ENCODE measurements around the gene SLC25A47. TPM values are rescaled to one million over a fixed set of nuclear protein-coding genes. Genes with fewer than 3 reads are reported as not detected.

Gene SLC25A47
- total and polyA plus RNA-seq, 2 donors: 0.09 TPM; not detected in 1

- Histone ChIP-seq H3K27me3 (ENCODE audit: control insufficient read depth in 2 of 2, insufficient read depth in 1 of 2, low read length in 1 of 2) (peaks cover 4 to 28% of the 10 kb centered on the region in 2 donors), H3K27ac (ENCODE audit: low read depth in 1 of 2, low read length in 1 of 2) (no peak overlapping the region), H3K36me3 (ENCODE audit: control insufficient read depth in 2 of 2, insufficient read depth in 2 of 2, low read length in 1 of 2) (no peaks in the 10 kb centered on the region), H3K4me1 (ENCODE audit: control insufficient read depth in 2 of 2, insufficient read depth in 2 of 2, low read length in 2 of 2) (peaks cover 6 to 31% of the 10 kb centered on the region in 2 donors), H3K4me3 (ENCODE audit: low read length in 2 of 2) (no peak overlapping the region), H3K9me3 (ENCODE audit: control insufficient read depth in 2 of 2, insufficient read depth in 1 of 2, low read length in 1 of 2) (no peaks in the 10 kb centered on the region)
- DNase-seq (ENCODE audit: low read depth in 6 of 9, low spot score in 9 of 9): no peak
- WGBS: 66% methylated on average over 2 of the region's 2 CpGs
Measured at GRCh38 chr14:100302616-100303015, 20.5 kb upstream of the SLC25A47 start.

- WGBS: 79% methylated on average over 8 of the region's 8 CpGs
- no peak for DNase-seq (ENCODE audit: low read depth in 6 of 9, low spot score in 9 of 9)
- Histone ChIP-seq H3K9me3 (ENCODE audit: control insufficient read depth in 2 of 2, insufficient read depth in 1 of 2, low read length in 1 of 2) (no peaks in the 10 kb centered on the region), H3K4me3 (ENCODE audit: low read length in 2 of 2) (no peak overlapping the region), H3K36me3 (ENCODE audit: control insufficient read depth in 2 of 2, insufficient read depth in 2 of 2, low read length in 1 of 2) (no peaks in the 10 kb centered on the region), H3K4me1 (ENCODE audit: control insufficient read depth in 2 of 2, insufficient read depth in 2 of 2, low read length in 2 of 2) (peaks cover 6 to 34% of the 10 kb centered on the region in 2 donors), H3K27ac (ENCODE audit: low read depth in 1 of 2, low read length in 1 of 2) (no peak overlapping the region), H3K27me3 (ENCODE audit: control insufficient read depth in 2 of 2, insufficient read depth in 1 of 2, low read length in 1 of 2) (peaks cover 4 to 30% of the 10 kb centered on the region in 2 donors)
Measured at GRCh38 chr14:100303179-100303578, 20.0 kb upstream of the SLC25A47 start.

GRCh38 chr14:100303925-100304324 is 19.2 kb upstream of the SLC25A47 start:
- H3K27me3 ChIP-seq (ENCODE audit: control insufficient read depth in 2 of 2, insufficient read depth in 1 of 2, low read length in 1 of 2): peaks cover 4 to 30% of the 10 kb centered on the region in 2 donors
- no peak overlapping the region for H3K4me3 ChIP-seq (ENCODE audit: low read length in 2 of 2)
- H3K36me3 ChIP-seq (ENCODE audit: control insufficient read depth in 2 of 2, insufficient read depth in 2 of 2, low read length in 1 of 2): no peaks in the 10 kb centered on the region
- peaks cover 6 to 39% of the 10 kb centered on the region in 2 donors for H3K4me1 ChIP-seq (ENCODE audit: control insufficient read depth in 2 of 2, insufficient read depth in 2 of 2, low read length in 2 of 2)
- no peak for DNase-seq (ENCODE audit: low read depth in 6 of 9, low spot score in 9 of 9)
- H3K9me3 ChIP-seq (ENCODE audit: control insufficient read depth in 2 of 2, insufficient read depth in 1 of 2, low read length in 1 of 2): no peaks in the 10 kb centered on the region
- 91% methylated on average over 4 of the region's 4 CpGs for WGBS
- no peak overlapping the region for H3K27ac ChIP-seq (ENCODE audit: low read depth in 1 of 2, low read length in 1 of 2)

GRCh38 chr14:100304825-100305323 is 18.3 kb upstream of the SLC25A47 start:
- WGBS: 14% methylated on average over 23 of the region's 23 CpGs
- no peaks in the 10 kb centered on the region for H3K36me3 ChIP-seq (ENCODE audit: control insufficient read depth in 2 of 2, insufficient read depth in 2 of 2, low read length in 1 of 2)
- H3K9me3 ChIP-seq (ENCODE audit: control insufficient read depth in 2 of 2, insufficient read depth in 1 of 2, low read length in 1 of 2): no peaks in the 10 kb centered on the region
- peaks cover 4 to 30% of the 10 kb centered on the region in 2 donors for H3K27me3 ChIP-seq (ENCODE audit: control insufficient read depth in 2 of 2, insufficient read depth in 1 of 2, low read length in 1 of 2)
- peak overlapping the region; percentile 68 to 83 for H3K4me3 ChIP-seq (ENCODE audit: low read length in 2 of 2)
- H3K27ac ChIP-seq (ENCODE audit: low read depth in 1 of 2, low read length in 1 of 2): peak overlapping the region; percentile 26 to 47
- H3K4me1 ChIP-seq (ENCODE audit: control insufficient read depth in 2 of 2, insufficient read depth in 2 of 2, low read length in 2 of 2): peaks cover 6 to 41% of the 10 kb centered on the region in 2 donors
- DNase-seq (ENCODE audit: low read depth in 6 of 9, low spot score in 9 of 9): peak in 1 of 9 donors; percentile 35

- Histone ChIP-seq H3K27me3 (ENCODE audit: control insufficient read depth in 2 of 2, insufficient read depth in 1 of 2, low read length in 1 of 2) (peaks cover 4 to 30% of the 10 kb centered on the region in 2 donors), H3K27ac (ENCODE audit: low read depth in 1 of 2, low read length in 1 of 2) (peak overlapping the region; percentile 46 to 55), H3K4me3 (ENCODE audit: low read length in 2 of 2) (peak overlapping the region; percentile 68 to 83), H3K4me1 (ENCODE audit: control insufficient read depth in 2 of 2, insufficient read depth in 2 of 2, low read length in 2 of 2) (peaks cover 6 to 41% of the 10 kb centered on the region in 2 donors), H3K9me3 (ENCODE audit: control insufficient read depth in 2 of 2, insufficient read depth in 1 of 2, low read length in 1 of 2) (no peaks in the 10 kb centered on the region), H3K36me3 (ENCODE audit: control insufficient read depth in 2 of 2, insufficient read depth in 2 of 2, low read length in 1 of 2) (no peaks in the 10 kb centered on the region)
- WGBS: under 1% methylated on average over 65 of the region's 65 CpGs
- peak in 4 of 9 donors; percentile 50 to 76 (median 60) for DNase-seq (ENCODE audit: low read depth in 6 of 9, low spot score in 9 of 9)
Measured at GRCh38 chr14:100305324-100306100, 17.6 kb upstream of the SLC25A47 start.

- Histone ChIP-seq H3K36me3 (ENCODE audit: control insufficient read depth in 2 of 2, insufficient read depth in 2 of 2, low read length in 1 of 2) (no peaks in the 10 kb centered on the region), H3K4me3 (ENCODE audit: low read length in 2 of 2) (peak within 1 kb of the TSS; percentile 68 to 83), H3K27ac (ENCODE audit: low read depth in 1 of 2, low read length in 1 of 2) (peak within 1 kb of the TSS; percentile 55 to 68), H3K4me1 (ENCODE audit: control insufficient read depth in 2 of 2, insufficient read depth in 2 of 2, low read length in 2 of 2) (peaks cover 6 to 43% of the 10 kb centered on the region in 2 donors), H3K9me3 (ENCODE audit: control insufficient read depth in 2 of 2, insufficient read depth in 1 of 2, low read length in 1 of 2) (no peaks in the 10 kb centered on the region), H3K27me3 (ENCODE audit: control insufficient read depth in 2 of 2, insufficient read depth in 1 of 2, low read length in 1 of 2) (peaks cover 4 to 32% of the 10 kb centered on the region in 2 donors)
- DNase-seq (ENCODE audit: low read depth in 6 of 9, low spot score in 9 of 9): peak in 7 of 9 donors; percentile 43 to 84 (median 65)
- WGBS: under 1% methylated on average over 131 of the region's 131 CpGs
Measured at GRCh38 chr14:100306101-100306997, 16.8 kb upstream of the SLC25A47 start, which contains the start of gene SLC25A29. Gene SLC25A29 (minus strand): TSS chr14:100306444. CDS start chr14:100306232, 212 bp downstream.

- Histone ChIP-seq H3K4me1 (ENCODE audit: control insufficient read depth in 2 of 2, insufficient read depth in 2 of 2, low read length in 2 of 2) (peaks cover 6 to 44% of the 10 kb centered on the region in 2 donors), H3K27me3 (ENCODE audit: control insufficient read depth in 2 of 2, insufficient read depth in 1 of 2, low read length in 1 of 2) (peaks cover 4 to 34% of the 10 kb centered on the region in 2 donors), H3K27ac (ENCODE audit: low read depth in 1 of 2, low read length in 1 of 2) (peak overlapping the region in 1 of 2 donors; percentile 68), H3K9me3 (ENCODE audit: control insufficient read depth in 2 of 2, insufficient read depth in 1 of 2, low read length in 1 of 2) (no peaks in the 10 kb centered on the region), H3K4me3 (ENCODE audit: low read length in 2 of 2) (peak overlapping the region; percentile 66 to 83), H3K36me3 (ENCODE audit: control insufficient read depth in 2 of 2, insufficient read depth in 2 of 2, low read length in 1 of 2) (no peaks in the 10 kb centered on the region)
- DNase-seq (ENCODE audit: low read depth in 6 of 9, low spot score in 9 of 9): no peak
- 13% methylated on average over 49 of the region's 49 CpGs for WGBS
Measured at GRCh38 chr14:100306998-100307765, 16.0 kb upstream of the SLC25A47 start.

- 96% methylated on average over 5 of the region's 5 CpGs for WGBS
- Histone ChIP-seq H3K9me3 (ENCODE audit: control insufficient read depth in 2 of 2, insufficient read depth in 1 of 2, low read length in 1 of 2) (no peaks in the 10 kb centered on the region), H3K27me3 (ENCODE audit: control insufficient read depth in 2 of 2, insufficient read depth in 1 of 2, low read length in 1 of 2) (peaks cover 4 to 37% of the 10 kb centered on the region in 2 donors), H3K4me3 (ENCODE audit: low read length in 2 of 2) (peak overlapping the region in 1 of 2 donors; percentile 66), H3K27ac (ENCODE audit: low read depth in 1 of 2, low read length in 1 of 2) (no peak overlapping the region), H3K4me1 (ENCODE audit: control insufficient read depth in 2 of 2, insufficient read depth in 2 of 2, low read length in 2 of 2) (peaks cover 6 to 49% of the 10 kb centered on the region in 2 donors), H3K36me3 (ENCODE audit: control insufficient read depth in 2 of 2, insufficient read depth in 2 of 2, low read length in 1 of 2) (no peaks in the 10 kb centered on the region)
- DNase-seq (ENCODE audit: low read depth in 6 of 9, low spot score in 9 of 9): no peak
Measured at GRCh38 chr14:100307766-100308426, 15.2 kb upstream of the SLC25A47 start.
